GM20000 (cell line): ENCODE results near the gene SLC44A5.
A peak's percentile ranks its signal among the peaks of the same experiment; 100 is the strongest.
"Not testable (repeated sequence)": the region's sequence is repeated elsewhere in the genome, so short reads cannot be mapped to it uniquely, and the experiment has no call there.

Experiments
- DNase-seq: peaks from one replicate; pipeline ENCODE4 v3.0.0; 2012; ENCODE audit warnings: low spot score
- TF ChIP-seq, protein P1 (sequence below): IDR thresholded peaks from 2 replicates; pipeline ENCODE4 v1.5.1; 2012; ENCODE audit warnings: mild to moderate bottlenecking, control low read depth; ENCODE audit errors: extremely low read depth, missing control alignments

The SLC44A5 gene

DNA sequence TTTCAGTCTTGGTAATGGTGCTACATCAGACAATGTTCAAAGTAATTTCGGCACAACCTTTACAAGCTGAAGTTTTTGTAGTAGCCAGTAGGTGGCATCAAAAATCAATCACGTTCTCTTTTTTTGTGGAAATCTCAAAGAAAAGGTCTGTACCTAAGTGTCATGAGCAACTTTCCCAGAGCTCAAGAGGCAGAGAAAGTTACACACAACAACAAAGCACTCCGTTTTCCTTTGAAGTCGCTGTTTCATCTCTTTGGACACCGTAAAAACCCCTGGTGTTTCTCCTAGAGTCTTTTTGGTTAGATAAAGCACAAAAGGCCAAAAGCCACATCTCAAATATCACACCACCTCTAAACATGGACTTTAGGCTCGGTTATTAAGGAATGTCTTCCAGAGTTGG, 345.1 kb downstream of the SLC44A5 start:
- DNase-seq, result peak; percentile 21
- TF ChIP-seq, protein P1, sequence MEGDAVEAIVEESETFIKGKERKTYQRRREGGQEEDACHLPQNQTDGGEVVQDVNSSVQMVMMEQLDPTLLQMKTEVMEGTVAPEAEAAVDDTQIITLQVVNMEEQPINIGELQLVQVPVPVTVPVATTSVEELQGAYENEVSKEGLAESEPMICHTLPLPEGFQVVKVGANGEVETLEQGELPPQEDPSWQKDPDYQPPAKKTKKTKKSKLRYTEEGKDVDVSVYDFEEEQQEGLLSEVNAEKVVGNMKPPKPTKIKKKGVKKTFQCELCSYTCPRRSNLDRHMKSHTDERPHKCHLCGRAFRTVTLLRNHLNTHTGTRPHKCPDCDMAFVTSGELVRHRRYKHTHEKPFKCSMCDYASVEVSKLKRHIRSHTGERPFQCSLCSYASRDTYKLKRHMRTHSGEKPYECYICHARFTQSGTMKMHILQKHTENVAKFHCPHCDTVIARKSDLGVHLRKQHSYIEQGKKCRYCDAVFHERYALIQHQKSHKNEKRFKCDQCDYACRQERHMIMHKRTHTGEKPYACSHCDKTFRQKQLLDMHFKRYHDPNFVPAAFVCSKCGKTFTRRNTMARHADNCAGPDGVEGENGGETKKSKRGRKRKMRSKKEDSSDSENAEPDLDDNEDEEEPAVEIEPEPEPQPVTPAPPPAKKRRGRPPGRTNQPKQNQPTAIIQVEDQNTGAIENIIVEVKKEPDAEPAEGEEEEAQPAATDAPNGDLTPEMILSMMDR, result no peak

DNA sequence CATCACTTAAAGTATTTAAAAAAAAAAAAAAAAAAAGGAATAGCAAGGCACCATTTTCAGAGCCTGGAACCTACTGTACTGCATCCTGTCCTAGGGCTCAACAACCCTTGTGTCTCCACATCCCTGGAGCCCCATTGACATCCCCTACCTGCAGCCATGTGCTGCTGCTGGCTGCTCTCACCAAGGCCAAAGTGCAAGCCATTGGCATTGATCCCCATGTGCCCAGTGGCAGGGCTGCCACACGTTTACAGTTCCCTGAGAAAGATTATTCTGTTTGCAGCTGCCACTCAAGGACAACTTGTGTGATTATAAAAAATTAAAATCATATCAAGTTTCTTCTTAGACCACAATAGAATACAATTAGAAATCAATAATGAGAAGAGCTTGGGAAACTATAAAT, 346.8 kb downstream of the SLC44A5 start:
- no peak for DNase-seq
- TF ChIP-seq, protein P1, result no peak

DNA sequence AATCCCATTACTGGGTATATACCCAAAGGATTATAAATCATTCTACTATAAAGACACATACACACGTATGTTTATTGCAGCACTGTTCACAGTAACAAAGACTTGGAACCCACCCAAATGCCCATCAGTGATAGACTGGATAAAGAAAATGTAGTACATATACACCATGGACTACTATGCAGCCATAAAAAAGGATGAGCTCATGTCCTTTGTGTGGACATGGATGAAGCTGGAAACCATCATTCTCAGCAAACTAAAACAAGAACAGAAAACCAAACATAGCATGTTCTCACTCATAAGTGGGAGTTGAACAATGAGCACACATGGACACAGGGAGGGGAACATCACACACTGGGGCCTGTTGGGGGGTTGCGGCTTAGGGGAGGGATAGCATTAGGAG, 347.3 kb downstream of the SLC44A5 start:
- DNase-seq, result not testable (repeated sequence)

DNA sequence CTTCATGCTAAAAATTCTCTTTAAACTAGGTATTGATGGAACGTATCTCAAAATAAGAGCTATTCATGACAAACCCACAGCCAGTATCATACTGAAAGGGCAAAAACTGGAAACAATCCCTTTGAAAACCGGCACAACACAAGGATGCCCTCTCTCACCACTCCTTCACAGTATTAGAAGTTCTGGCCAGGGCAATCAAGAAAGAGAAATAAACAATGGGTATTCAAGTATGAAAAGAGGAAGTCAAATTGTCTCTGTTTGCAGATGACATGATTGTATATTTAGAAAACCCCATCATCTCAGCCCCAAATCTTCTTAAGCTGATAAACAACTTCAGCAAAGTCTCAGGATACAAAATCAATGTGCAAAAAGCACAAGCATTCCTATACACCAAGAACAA, 349.0 kb downstream of the SLC44A5 start:
- not testable (repeated sequence) for DNase-seq

DNA sequence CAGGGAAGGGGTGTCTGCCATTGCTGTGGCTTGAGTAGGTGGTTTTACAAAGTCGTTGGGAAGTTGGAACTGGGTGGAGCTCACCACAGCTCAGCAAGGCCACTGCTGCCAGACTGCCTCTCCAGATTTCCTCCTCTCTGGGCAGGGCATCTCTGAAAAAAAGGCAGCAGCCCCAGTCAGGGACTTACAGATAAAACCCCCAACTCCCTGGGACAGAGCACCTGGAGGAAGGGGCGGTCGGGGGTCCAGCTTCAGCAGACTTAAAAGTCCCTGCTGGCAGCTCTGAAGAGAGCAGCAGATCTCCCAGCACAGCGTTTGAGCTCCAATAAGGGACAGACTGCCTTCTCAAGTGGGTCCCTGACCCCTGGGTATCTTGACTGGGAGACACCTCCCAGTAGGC, 352.6 kb downstream of the SLC44A5 start:
- DNase-seq, result no peak
- TF ChIP-seq, protein P1, result no peak

DNA sequence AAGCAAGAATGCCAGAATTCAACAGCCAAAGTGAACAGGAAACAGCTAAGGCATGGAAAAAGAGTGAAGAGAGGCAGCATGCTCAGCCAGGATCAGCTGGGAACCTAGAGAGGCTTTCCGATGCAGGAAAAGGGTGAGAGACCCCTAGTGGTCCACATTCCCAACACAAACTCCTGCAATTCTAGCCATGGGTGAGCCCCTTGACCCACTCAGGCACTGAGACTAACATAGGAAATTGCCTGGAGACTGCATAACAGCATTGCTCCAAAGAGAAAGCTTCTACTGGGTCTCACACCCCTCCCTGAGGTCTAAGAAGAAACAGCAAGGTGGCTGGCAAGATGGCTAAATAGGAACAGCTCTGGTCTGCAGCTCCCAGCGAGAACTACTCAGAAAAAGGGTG, 353.5 kb downstream of the SLC44A5 start:
- no peak for DNase-seq
- TF ChIP-seq, protein P1, result no peak

DNA sequence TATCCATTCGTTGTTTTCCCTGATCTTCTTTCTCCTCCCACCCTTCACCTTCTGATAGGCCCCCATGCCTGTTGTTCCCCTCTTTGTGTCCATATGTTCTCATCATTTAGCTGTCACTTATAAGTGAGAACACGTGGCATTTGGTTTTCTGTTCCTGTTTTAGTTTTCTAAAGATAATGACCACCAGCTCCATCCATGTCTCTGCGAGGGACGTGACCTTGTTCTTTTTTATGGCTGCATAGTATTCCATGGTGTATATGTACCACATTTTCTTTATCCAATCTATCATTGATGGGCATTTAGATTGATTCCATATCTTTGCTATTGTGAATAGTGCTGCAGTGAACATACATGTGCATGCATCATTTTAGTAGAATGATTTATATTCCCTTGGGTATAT, 360.8 kb downstream of the SLC44A5 start:
- DNase-seq, result not testable (repeated sequence)

DNA sequence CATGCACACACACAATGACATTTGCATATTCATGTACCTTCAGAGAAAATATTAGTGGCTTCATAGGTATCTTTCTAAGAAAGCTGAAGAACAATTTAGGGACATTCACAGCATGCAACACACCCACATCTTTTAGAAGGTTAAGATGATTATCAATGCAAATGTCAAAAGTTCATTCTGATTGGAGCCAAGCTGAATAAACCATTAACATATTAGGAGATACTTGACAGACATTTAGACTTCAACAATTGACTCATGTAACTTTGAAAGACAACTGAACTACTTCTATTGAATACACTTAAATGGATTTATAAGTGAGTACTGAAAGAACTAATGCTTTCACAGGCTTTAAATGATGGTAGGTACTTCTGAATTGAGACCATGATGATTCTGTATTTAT, 365.7 kb downstream of the SLC44A5 start:
- TF ChIP-seq, protein P1, result no peak
- no peak for DNase-seq

DNA sequence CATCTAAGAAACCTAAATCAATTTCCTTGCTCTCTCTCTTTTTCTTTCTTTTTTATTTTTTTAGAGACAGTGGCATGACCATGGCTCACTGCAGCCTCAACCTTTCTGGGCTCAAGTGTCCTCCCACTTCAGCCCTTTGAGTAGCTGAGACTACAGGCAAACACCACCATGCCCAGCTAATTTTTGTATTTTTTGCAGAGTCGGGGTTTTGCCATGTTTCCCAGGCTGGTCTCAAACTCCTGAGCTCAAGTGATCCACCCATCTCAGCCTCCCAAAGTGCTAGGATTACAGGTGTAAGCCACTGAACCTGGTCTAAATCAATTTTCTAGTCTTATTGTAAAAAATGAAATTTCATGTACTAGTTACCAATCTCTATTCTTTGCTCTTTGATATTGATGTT, 367.8 kb downstream of the SLC44A5 start:
- TF ChIP-seq, protein P1, result no peak
- no peak for DNase-seq
